GM23338 (cell line): ENCODE results near the gene TMEM225B. TPM values are rescaled to one million over a fixed set of nuclear protein-coding genes. Genes with fewer than 3 reads are reported as not detected.

Experiments
- ATAC-seq: fragments of 200-7000 bp; cut with Tn5 transposase; 3 replicates; pipeline ENCODE4 v1.9.1; 2020
- DNase-seq: peaks from one replicate; pipeline ENCODE4 v3.0.0-alpha.2; 2015; ENCODE audit warnings: low spot score
- H2AFZ ChIP-seq: fragments of 200-600 bp; sonication (generic); 2 replicates; pipeline ENCODE4 v1.8.0; 2016; ENCODE audit warnings: antibody characterized with exemption, mild to moderate bottlenecking, moderate library complexity
- H3F3A ChIP-seq: fragments of 200-600 bp; sonication (generic); replicated peaks from 2 replicates; pipeline ENCODE4 v1.8.0; 2017; ENCODE audit warnings: antibody characterized with exemption, mixed run types, low read depth
- H3K27ac ChIP-seq: fragments of 200-600 bp; sonication (generic); 2 replicates; pipeline ENCODE4 v1.6.1; 2016; ENCODE audit warnings: low read depth
- H3K27me3 ChIP-seq: fragments of 200-600 bp; sonication (generic); 2 replicates; pipeline ENCODE4 v1.8.0; 2016; ENCODE audit warnings: mild to moderate bottlenecking, mixed run types, moderate library complexity; ENCODE audit not compliant: insufficient read depth
- H3K36me3 ChIP-seq: fragments of 200-600 bp; sonication (generic); 2 replicates; pipeline ENCODE4 v1.8.0; 2016; ENCODE audit warnings: mild to moderate bottlenecking; ENCODE audit not compliant: insufficient read depth
- H3K4me1 ChIP-seq: fragments of 200-600 bp; sonication (generic); 2 replicates; pipeline ENCODE4 v1.8.0; 2016; ENCODE audit warnings: mild to moderate bottlenecking, moderate library complexity; ENCODE audit not compliant: insufficient read depth
- H3K4me2 ChIP-seq: fragments of 200-600 bp; sonication (generic); 2 replicates; pipeline ENCODE4 v1.7.1; 2017; ENCODE audit warnings: mixed run types
- H3K4me3 ChIP-seq: fragments of 200-600 bp; sonication (generic); 2 replicates; pipeline ENCODE4 v1.6.1; 2016; ENCODE audit warnings: mixed run types
- H3K79me2 ChIP-seq: fragments of 200-600 bp; sonication (generic); replicated peaks from 2 replicates; pipeline ENCODE4 v1.8.0; 2017; ENCODE audit warnings: mild to moderate bottlenecking; ENCODE audit not compliant: insufficient read depth
- H3K9me2 ChIP-seq: fragments of 200-600 bp; sonication (generic); 2 replicates; pipeline ENCODE4 v1.8.0; 2017; ENCODE audit not compliant: insufficient read depth
- H4K20me1 ChIP-seq: fragments of 200-600 bp; sonication (generic); replicated peaks from 2 replicates; pipeline ENCODE4 v1.8.0; 2017; ENCODE audit warnings: mild to moderate bottlenecking; ENCODE audit not compliant: insufficient read depth
- H3K27ac Mint-ChIP-seq: 2 replicates; pipeline ENCODE4 v1.8.0; 2020; ENCODE audit warnings: inconsistent platforms, mild to moderate bottlenecking, moderate library complexity, mixed read lengths
- H3K27me3 Mint-ChIP-seq: 3 replicates; pipeline ENCODE4 v1.8.0; 2022; ENCODE audit warnings: low read depth, mild to moderate bottlenecking, moderate library complexity, mixed read lengths, inconsistent platforms; ENCODE audit not compliant: insufficient read depth, poor library complexity
- H3K36me3 Mint-ChIP-seq: 3 replicates; pipeline ENCODE4 v1.8.0; 2021; ENCODE audit warnings: low read depth, mild to moderate bottlenecking, inconsistent platforms, moderate library complexity, mixed read lengths
- H3K4me1 Mint-ChIP-seq: 3 replicates; pipeline ENCODE4 v1.8.0; 2020; ENCODE audit warnings: mild to moderate bottlenecking, inconsistent platforms, mixed read lengths
- H3K4me3 Mint-ChIP-seq: 3 replicates; pipeline ENCODE4 v1.8.0; 2021; ENCODE audit warnings: moderate library complexity, mild to moderate bottlenecking, inconsistent platforms, mixed read lengths
- H3K9me3 Mint-ChIP-seq: 3 replicates; pipeline ENCODE4 v1.8.0; 2020; ENCODE audit warnings: moderate library complexity, mild to moderate bottlenecking, inconsistent platforms, mixed read lengths
- EZH2phosphoT487 ChIP-seq: fragments of 200-600 bp; sonication (generic); IDR thresholded peaks from one replicate; pipeline ENCODE4 v1.8.1; 2018; ENCODE audit warnings: antibody characterized with exemption; ENCODE audit not compliant: unreplicated experiment
- POLR2AphosphoS5 ChIP-seq: IDR thresholded peaks from 2 replicates; pipeline ENCODE4 v1.6.1; 2016; ENCODE audit warnings: antibody characterized with exemption, low read depth
- STAT1 ChIP-seq: IDR thresholded peaks from one replicate; pipeline ENCODE4 v1.6.1; 2016; ENCODE audit warnings: antibody characterized with exemption; ENCODE audit not compliant: unreplicated experiment
- polyA plus RNA-seq: library from polyadenylated mRNA; unstranded; fragments of >200 nt; fragmentation: Nextera tagmentation; extraction: Ambion mirVana; gene quantifications from 2 replicates; pipeline ENCODE4 v1.2.1, GENCODE V29; 2016
- total RNA-seq: library from RNA; depleted of rRNA; stranded (reverse); fragments of >200 nt; shearing (Covaris generic); gene quantifications from 2 replicates; pipeline ENCODE4 v1.2.3, GENCODE V29; 2014
- TF ChIP-seq, protein P1 (sequence below), 2 experiments: fragments of 200-600 bp in 1 of 2; sonication (generic) in 1 of 2; conservative IDR thresholded peaks; 2 replicates each; pipeline versions ENCODE4 v1.5.1 to v1.6.1; 2016 to 2017; ENCODE audit warnings: antibody characterized with exemption in 2 of 2, low read depth in 2 of 2, mild to moderate bottlenecking in 2 of 2, moderate library complexity in 1 of 2
- TF ChIP-seq, protein P2 (sequence below): fragments of 250-450 bp; sonication (Bioruptor Pico); IDR thresholded peaks from 2 replicates; pipeline ENCODE4 v1.5.0; 2020; ENCODE audit warnings: mild to moderate bottlenecking, moderate library complexity

TMEM225B gene
- total and polyA plus RNA-seq, 2 experiments from 2014 or later: 0.45 TPM; not detected in 1

DNA sequence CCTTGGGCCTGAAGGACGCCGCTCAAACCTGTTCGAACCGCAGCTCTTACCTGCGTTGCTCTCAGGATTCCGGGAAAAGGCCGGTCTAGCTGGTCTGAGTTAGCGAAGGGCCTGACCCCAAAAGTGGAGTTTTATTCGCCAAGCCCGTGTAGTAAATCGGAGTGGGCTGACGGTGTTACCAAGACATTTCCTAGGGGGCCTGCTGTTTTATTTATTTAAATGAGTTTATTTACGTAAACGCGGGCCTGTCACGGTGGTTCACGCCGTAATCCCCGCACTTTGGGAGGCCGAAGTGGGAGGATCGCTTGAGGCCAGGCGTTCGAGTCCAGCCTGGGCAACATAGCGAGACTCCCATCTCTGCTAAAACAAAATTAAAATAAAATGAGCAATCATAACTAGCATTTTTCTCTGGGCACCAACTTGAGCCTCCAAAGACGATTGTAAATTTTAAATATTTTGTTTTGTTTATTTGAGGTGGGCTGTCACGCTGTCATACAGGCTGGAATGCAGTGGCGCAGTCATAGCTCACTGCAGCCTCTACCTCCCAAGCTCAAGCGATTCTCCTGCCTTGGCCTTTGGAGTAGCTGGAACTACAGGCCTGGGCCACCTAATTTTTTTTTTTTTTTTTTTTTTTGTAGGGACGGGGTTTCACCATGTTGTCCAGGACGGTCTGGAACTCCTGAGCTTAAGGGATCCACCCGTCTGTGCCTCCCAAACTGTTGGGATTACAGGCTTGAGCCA is 38.7 kb upstream of the TMEM225B start:
- H2AFZ ChIP-seq: peak overlapping the region; percentile 92
- H3K79me2 ChIP-seq: peaks cover 49% of the 10 kb centered on the region

More for the DNA sequence above, 38.7 kb upstream of the TMEM225B start:
- DNase-seq: peak; percentile 62
- peaks cover 28% of the 10 kb centered on the region for H3K36me3 ChIP-seq
- Mint-ChIP-seq H3K4me3 (peak overlapping the region; percentile 98), H3K27ac (peak overlapping the region; percentile 92), H3K4me1 (peaks cover 4% of the 10 kb centered on the region), H3K9me3 (no peaks in the 10 kb centered on the region), H3K36me3 (peaks cover 45% of the 10 kb centered on the region), H3K27me3 (peaks cover 11% of the 10 kb centered on the region)
- TF ChIP-seq EZH2phosphoT487 (no peak), STAT1 (no peak), POLR2AphosphoS5 (no peak)
- TF ChIP-seq, protein P1, sequence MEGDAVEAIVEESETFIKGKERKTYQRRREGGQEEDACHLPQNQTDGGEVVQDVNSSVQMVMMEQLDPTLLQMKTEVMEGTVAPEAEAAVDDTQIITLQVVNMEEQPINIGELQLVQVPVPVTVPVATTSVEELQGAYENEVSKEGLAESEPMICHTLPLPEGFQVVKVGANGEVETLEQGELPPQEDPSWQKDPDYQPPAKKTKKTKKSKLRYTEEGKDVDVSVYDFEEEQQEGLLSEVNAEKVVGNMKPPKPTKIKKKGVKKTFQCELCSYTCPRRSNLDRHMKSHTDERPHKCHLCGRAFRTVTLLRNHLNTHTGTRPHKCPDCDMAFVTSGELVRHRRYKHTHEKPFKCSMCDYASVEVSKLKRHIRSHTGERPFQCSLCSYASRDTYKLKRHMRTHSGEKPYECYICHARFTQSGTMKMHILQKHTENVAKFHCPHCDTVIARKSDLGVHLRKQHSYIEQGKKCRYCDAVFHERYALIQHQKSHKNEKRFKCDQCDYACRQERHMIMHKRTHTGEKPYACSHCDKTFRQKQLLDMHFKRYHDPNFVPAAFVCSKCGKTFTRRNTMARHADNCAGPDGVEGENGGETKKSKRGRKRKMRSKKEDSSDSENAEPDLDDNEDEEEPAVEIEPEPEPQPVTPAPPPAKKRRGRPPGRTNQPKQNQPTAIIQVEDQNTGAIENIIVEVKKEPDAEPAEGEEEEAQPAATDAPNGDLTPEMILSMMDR (conservative IDR thresholded peaks at IDR 0.05; ENCODE audit: low read depth in 2 of 2): no peak
- TF ChIP-seq, protein P2, sequence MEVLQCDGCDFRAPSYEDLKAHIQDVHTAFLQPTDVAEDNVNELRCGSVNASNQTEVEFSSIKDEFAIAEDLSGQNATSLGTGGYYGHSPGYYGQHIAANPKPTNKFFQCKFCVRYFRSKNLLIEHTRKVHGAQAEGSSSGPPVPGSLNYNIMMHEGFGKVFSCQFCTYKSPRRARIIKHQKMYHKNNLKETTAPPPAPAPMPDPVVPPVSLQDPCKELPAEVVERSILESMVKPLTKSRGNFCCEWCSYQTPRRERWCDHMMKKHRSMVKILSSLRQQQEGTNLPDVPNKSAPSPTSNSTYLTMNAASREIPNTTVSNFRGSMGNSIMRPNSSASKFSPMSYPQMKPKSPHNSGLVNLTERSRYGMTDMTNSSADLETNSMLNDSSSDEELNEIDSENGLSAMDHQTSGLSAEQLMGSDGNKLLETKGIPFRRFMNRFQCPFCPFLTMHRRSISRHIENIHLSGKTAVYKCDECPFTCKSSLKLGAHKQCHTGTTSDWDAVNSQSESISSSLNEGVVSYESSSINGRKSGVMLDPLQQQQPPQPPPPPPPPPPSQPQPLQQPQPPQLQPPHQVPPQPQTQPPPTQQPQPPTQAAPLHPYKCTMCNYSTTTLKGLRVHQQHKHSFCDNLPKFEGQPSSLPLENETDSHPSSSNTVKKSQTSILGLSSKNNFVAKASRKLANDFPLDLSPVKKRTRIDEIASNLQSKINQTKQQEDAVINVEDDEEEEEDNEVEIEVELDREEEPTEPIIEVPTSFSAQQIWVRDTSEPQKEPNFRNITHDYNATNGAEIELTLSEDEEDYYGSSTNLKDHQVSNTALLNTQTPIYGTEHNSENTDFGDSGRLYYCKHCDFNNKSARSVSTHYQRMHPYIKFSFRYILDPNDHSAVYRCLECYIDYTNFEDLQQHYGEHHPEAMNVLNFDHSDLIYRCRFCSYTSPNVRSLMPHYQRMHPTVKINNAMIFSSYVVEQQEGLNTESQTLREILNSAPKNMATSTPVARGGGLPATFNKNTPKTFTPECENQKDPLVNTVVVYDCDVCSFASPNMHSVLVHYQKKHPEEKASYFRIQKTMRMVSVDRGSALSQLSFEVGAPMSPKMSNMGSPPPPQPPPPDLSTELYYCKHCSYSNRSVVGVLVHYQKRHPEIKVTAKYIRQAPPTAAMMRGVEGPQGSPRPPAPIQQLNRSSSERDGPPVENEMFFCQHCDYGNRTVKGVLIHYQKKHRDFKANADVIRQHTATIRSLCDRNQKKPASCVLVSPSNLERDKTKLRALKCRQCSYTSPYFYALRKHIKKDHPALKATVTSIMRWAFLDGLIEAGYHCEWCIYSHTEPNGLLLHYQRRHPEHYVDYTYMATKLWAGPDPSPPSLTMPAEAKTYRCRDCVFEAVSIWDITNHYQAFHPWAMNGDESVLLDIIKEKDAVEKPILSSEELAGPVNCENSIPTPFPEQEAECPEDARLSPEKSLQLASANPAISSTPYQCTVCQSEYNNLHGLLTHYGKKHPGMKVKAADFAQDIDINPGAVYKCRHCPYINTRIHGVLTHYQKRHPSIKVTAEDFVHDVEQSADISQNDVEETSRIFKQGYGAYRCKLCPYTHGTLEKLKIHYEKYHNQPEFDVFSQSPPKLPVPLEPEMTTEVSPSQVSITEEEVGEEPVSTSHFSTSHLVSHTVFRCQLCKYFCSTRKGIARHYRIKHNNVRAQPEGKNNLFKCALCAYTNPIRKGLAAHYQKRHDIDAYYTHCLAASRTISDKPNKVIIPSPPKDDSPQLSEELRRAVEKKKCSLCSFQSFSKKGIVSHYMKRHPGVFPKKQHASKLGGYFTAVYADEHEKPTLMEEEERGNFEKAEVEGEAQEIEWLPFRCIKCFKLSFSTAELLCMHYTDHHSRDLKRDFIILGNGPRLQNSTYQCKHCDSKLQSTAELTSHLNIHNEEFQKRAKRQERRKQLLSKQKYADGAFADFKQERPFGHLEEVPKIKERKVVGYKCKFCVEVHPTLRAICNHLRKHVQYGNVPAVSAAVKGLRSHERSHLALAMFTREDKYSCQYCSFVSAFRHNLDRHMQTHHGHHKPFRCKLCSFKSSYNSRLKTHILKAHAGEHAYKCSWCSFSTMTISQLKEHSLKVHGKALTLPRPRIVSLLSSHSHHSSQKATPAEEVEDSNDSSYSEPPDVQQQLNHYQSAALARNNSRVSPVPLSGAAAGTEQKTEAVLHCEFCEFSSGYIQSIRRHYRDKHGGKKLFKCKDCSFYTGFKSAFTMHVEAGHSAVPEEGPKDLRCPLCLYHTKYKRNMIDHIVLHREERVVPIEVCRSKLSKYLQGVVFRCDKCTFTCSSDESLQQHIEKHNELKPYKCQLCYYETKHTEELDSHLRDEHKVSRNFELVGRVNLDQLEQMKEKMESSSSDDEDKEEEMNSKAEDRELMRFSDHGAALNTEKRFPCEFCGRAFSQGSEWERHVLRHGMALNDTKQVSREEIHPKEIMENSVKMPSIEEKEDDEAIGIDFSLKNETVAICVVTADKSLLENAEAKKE: no peak
- ATAC-seq: no peak
- no peaks in the 10 kb centered on the region for H3K27me3 ChIP-seq
- peak overlapping the region; percentile 96 for H3K27ac ChIP-seq
- peaks cover 20% of the 10 kb centered on the region for H4K20me1 ChIP-seq
- H3K4me1 ChIP-seq: peaks cover 7% of the 10 kb centered on the region
- H3K4me2 ChIP-seq: peak overlapping the region; percentile 98
- H3K9me2 ChIP-seq: no peaks in the 10 kb centered on the region
- H3F3A ChIP-seq: peaks cover 29% of the 10 kb centered on the region
- peak overlapping the region; percentile 99 for H3K4me3 ChIP-seq
